Epidermal melanocyte (primary cell): ENCODE measurements around the gene PGLYRP2.
"Not testable (repeated sequence)": the region's sequence is repeated elsewhere in the genome, so short reads cannot be mapped to it uniquely, and the experiment has no call there.

Experiments used
- DNase-seq: peaks from one replicate; pipeline ENCODE4 v3.0.0; 2011; ENCODE audit warnings: low spot score; ENCODE audit not compliant: insufficient read length

The PGLYRP2 gene

GRCh38 chr19:15488489-15489226, 9.4 kb upstream of the PGLYRP2 start:
- DNase-seq, result no peak

GRCh38 chr19:15487038-15487437, 7.7 kb upstream of the PGLYRP2 start:
- DNase-seq, result no peak

- DNase-seq, result not testable (repeated sequence)
Measured at GRCh38 chr19:15485768-15486167, 6.5 kb upstream of the PGLYRP2 start.

GRCh38 chr19:15480996-15481395, 1.7 kb upstream of the PGLYRP2 start:
- not testable (repeated sequence) for DNase-seq

GRCh38 chr19:15476325-15476724, 3.0 kb downstream of the PGLYRP2 start:
- DNase-seq, result no peak

GRCh38 chr19:15475611-15476010, 3.7 kb downstream of the PGLYRP2 start:
- DNase-seq, result no peak

GRCh38 chr19:15475169-15475568, 4.1 kb downstream of the PGLYRP2 start:
- DNase-seq, result no peak

- not testable (repeated sequence) for DNase-seq
Measured at GRCh38 chr19:15473821-15474220, 5.5 kb downstream of the PGLYRP2 start.

- DNase-seq, result no peak
Measured at GRCh38 chr19:15471639-15472101, 7.6 kb downstream of the PGLYRP2 start.

- no peak for DNase-seq
Measured at GRCh38 chr19:15469513-15470297, 9.6 kb downstream of the PGLYRP2 start.

- no peak for DNase-seq
Measured at GRCh38 chr19:15468675-15469512, 10.4 kb downstream of the PGLYRP2 start.

GRCh38 chr19:15467734-15468214, 11.5 kb downstream of the PGLYRP2 start:
- DNase-seq, result no peak

- no peak for DNase-seq
Measured at GRCh38 chr19:15466851-15467733, 12.2 kb downstream of the PGLYRP2 start.

- no peak for DNase-seq
Measured at GRCh38 chr19:15464394-15465385, 14.6 kb downstream of the PGLYRP2 start, which contains the start of gene RASAL3. Gene RASAL3, minus strand, starts transcription at chr19:15464544. Its CDS starts 186 bp downstream, at chr19:15464358.

GRCh38 chr19:15463861-15464371, 15.4 kb downstream of the PGLYRP2 start:
- no peak for DNase-seq

GRCh38 chr19:15461694-15462093, 17.6 kb downstream of the PGLYRP2 start:
- DNase-seq, result no peak

- DNase-seq, result peak; percentile 11
Measured at GRCh38 chr19:15457701-15458484, 21.4 kb downstream of the PGLYRP2 start.
